ENCODE measurements around the gene ACTN2.

The ACTN2 gene

DNA sequence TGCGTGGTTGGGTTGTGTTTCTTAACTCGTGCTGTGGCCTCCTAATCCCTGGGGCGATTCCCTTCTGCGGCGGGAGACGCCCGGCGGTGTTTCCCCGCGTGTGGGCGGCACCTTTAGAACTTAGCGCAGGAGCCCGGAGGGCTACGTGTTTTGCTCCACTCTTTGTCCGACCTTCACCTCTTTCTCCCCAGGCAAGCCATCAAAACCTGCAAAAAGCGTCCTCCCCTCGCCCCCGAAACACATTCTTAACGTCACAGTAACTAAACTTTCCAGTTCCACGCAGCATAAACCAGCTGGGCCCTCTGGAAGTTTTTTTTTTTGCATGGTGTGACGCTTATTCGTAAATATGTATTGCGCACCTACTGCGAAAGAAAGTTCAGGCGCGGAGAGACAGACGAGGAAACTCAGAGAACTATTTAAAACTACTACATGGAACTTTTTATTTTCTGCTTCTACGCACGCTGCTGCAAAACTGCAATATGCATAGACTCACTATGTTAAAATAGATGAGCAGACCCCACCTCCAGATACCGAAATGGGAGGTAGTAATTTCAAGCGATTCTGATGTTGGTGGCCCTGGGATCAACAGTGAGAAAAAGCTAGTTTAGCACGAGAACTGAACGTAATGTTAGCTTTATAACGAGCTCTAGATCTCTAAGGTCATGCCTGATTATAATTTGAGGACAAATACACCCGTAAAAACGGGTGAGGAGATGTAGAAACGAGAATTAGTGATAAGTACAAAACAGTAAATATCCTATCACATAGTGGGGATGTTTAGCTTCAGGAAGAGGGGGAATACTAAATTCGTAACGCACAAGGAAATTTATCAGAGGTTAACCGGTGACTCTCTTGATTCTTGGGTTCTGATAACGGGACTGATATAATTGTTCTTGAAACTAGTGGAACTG is 109.7 kb downstream of the ACTN2 start:
- H2BK120ac ChIP-seq (ENCODE audit: low read depth, low read length): no peak overlapping the region
- peak overlapping the region; percentile 90 to 92 for H3K4me3 ChIP-seq (ENCODE audit: low read length in 2 of 2)
- H3K4ac ChIP-seq (ENCODE audit: low read length): peak overlapping the region; percentile 28
- peak overlapping the region; percentile 94 for H3K4me2 ChIP-seq (ENCODE audit: insufficient read depth, low read length, poor library complexity, severe bottlenecking)
- peak overlapping the region; percentile 98 for H3K9ac ChIP-seq (ENCODE audit: low read depth, low read length, poor library complexity)
- no peak overlapping the region for H3K27ac ChIP-seq (replicated peaks; ENCODE audit: low read length)
- no peak overlapping the region for H2BK15ac ChIP-seq (ENCODE audit: low read length)
- no peaks in the 10 kb centered on the region for H3K79me1 ChIP-seq (ENCODE audit: low read depth, low read length)
- no peak overlapping the region for H2AK5ac ChIP-seq (ENCODE audit: low read depth, low read length)
- peaks cover 0 to 4% (median 0%) of the 10 kb centered on the region in 3 experiments for H3K27me3 ChIP-seq (ENCODE audit: control insufficient read depth in 3 of 3, insufficient read depth in 3 of 3, low read depth in 1 of 3, low read length in 3 of 3)
- H4K91ac ChIP-seq (ENCODE audit: low read depth, low read length, poor library complexity): no peak overlapping the region
- peak overlapping the region; percentile 95 for H3K14ac ChIP-seq (ENCODE audit: low read length)
- WGBS, 2 donors (ENCODE audit: extremely low coverage in 2 of 2, insufficient read length in 2 of 2, insufficient replicate concordance in 1 of 2): no CpG with 5 or more reads among the region's 41 CpGs
- no peak for DNase-seq (ENCODE audit: low spot score)
- peak overlapping the region; percentile 95 for H3K18ac ChIP-seq (ENCODE audit: low read length)
- H3K4me1 ChIP-seq (ENCODE audit: control insufficient read depth in 2 of 2, insufficient read depth in 1 of 2, low read depth in 1 of 2, low read length in 2 of 2): no peaks in the 10 kb centered on the region
- peak overlapping the region; percentile 98 for H4K8ac ChIP-seq (ENCODE audit: low read depth, low read length)
- peak overlapping the region; percentile 95 for H2BK5ac ChIP-seq (ENCODE audit: low read length)
- peak overlapping the region; percentile 95 for H2AFZ ChIP-seq (ENCODE audit: low read length)
- no peaks in the 10 kb centered on the region for H3K9me3 ChIP-seq (replicated peaks in 1 of 2; ENCODE audit: control insufficient read depth in 2 of 2, insufficient read depth in 1 of 2, low read depth in 1 of 2, low read length in 2 of 2)
- H3K36me3 ChIP-seq (replicated peaks in 1 of 2; ENCODE audit: control insufficient read depth in 2 of 2, insufficient read depth in 2 of 2, low read length in 2 of 2): peaks cover 0 to 5% of the 10 kb centered on the region in 2 donors
- no peak overlapping the region for H2BK12ac ChIP-seq (ENCODE audit: low read length)
- H3K23ac ChIP-seq (ENCODE audit: low read depth, low read length, poor library complexity): peak overlapping the region; percentile 78

DNA sequence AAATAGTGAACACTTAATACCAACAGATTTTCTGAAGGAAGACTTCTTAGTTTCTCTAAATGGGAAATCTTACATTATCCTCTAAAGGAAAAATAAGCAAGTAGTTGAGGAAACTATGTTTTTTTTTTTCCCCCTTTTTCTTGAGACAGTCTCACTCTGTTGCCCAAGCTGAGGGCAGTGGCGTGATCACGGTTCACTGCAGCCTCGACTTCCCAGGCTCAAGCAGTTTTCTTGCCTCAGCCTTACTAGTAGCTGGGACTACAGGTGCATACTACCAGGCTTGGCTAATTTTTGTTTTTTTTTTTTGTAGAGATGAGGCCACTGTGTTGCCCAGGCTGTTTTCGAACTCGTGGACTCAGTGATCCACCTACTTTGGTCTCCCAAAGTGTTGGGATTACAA is 112.7 kb downstream of the ACTN2 start:
- Histone ChIP-seq H3K27me3 (ENCODE audit: control insufficient read depth in 3 of 3, insufficient read depth in 3 of 3, low read depth in 1 of 3, low read length in 3 of 3) (no peaks in the 10 kb centered on the region), H2BK15ac (ENCODE audit: low read length) (no peak overlapping the region), H2BK120ac (ENCODE audit: low read depth, low read length) (no peak overlapping the region), H4K8ac (ENCODE audit: low read depth, low read length) (no peak overlapping the region), H2BK12ac (ENCODE audit: low read length) (no peak overlapping the region), H2AFZ (ENCODE audit: low read length) (no peak overlapping the region), H3K36me3 (replicated peaks in 1 of 2; ENCODE audit: control insufficient read depth in 2 of 2, insufficient read depth in 2 of 2, low read length in 2 of 2) (peaks cover 0 to 16% of the 10 kb centered on the region in 2 donors), H3K9me3 (replicated peaks in 1 of 2; ENCODE audit: control insufficient read depth in 2 of 2, insufficient read depth in 1 of 2, low read depth in 1 of 2, low read length in 2 of 2) (no peaks in the 10 kb centered on the region), H2AK5ac (ENCODE audit: low read depth, low read length) (no peak overlapping the region), H3K79me1 (ENCODE audit: low read depth, low read length) (no peaks in the 10 kb centered on the region), H3K18ac (ENCODE audit: low read length) (no peak overlapping the region), H3K4me3 (ENCODE audit: low read length in 2 of 2) (no peak overlapping the region), H3K23ac (ENCODE audit: low read depth, low read length, poor library complexity) (no peak overlapping the region), H3K4me2 (ENCODE audit: insufficient read depth, low read length, poor library complexity, severe bottlenecking) (no peak overlapping the region), H3K4ac (ENCODE audit: low read length) (no peak overlapping the region), H3K9ac (ENCODE audit: low read depth, low read length, poor library complexity) (no peak overlapping the region), H3K27ac (replicated peaks; ENCODE audit: low read length) (no peak overlapping the region), H3K14ac (ENCODE audit: low read length) (no peak overlapping the region), H4K91ac (ENCODE audit: low read depth, low read length, poor library complexity) (no peak overlapping the region), H2BK5ac (ENCODE audit: low read length) (no peak overlapping the region), H3K4me1 (ENCODE audit: control insufficient read depth in 2 of 2, insufficient read depth in 1 of 2, low read depth in 1 of 2, low read length in 2 of 2) (no peaks in the 10 kb centered on the region)
- WGBS, 2 donors (ENCODE audit: extremely low coverage in 2 of 2, insufficient read length in 2 of 2, insufficient replicate concordance in 1 of 2): no CpG with 5 or more reads among the region's 5 CpGs
- DNase-seq (ENCODE audit: low spot score): no peak

DNA sequence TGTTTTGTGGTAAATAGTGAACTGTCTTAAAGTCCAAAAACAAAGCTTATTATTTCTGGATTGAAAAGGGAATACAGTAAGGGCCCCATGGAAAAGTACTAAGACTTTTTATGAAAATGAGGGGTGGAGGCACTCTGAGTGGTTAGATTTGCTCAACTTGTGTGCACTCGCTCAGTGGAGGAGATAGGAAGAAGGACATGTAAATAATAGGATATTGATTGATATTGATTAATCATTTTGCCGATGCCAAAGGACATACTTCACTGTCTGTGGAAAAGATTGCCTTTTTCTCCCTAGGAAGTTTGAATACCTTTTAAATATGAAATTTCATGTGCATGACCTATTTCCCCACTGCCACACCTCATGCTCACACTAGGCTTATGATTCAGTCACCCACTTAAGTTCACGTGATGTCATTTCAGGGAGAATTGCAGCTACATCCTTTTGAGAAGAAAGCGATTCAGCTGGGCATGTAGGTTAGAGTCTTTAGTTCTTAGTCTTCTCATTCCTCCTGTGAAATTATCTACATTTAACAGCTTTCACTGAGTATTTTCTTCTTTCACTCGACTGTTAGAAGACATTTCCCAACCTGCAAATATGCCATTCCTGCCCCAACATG is 113.8 kb downstream of the ACTN2 start:
- no CpG with 5 or more reads among the region's 5 CpGs for WGBS, 2 donors (ENCODE audit: extremely low coverage in 2 of 2, insufficient read length in 2 of 2, insufficient replicate concordance in 1 of 2)
- H3K4me3 ChIP-seq (ENCODE audit: low read length in 2 of 2): no peak overlapping the region
- H4K91ac ChIP-seq (ENCODE audit: low read depth, low read length, poor library complexity): no peak overlapping the region
- H2AK5ac ChIP-seq (ENCODE audit: low read depth, low read length): no peak overlapping the region
- H3K18ac ChIP-seq (ENCODE audit: low read length): no peak overlapping the region
- H3K27me3 ChIP-seq (ENCODE audit: control insufficient read depth in 3 of 3, insufficient read depth in 3 of 3, low read depth in 1 of 3, low read length in 3 of 3): no peaks in the 10 kb centered on the region
- H4K8ac ChIP-seq (ENCODE audit: low read depth, low read length): no peak overlapping the region
- no peaks in the 10 kb centered on the region for H3K9me3 ChIP-seq (replicated peaks in 1 of 2; ENCODE audit: control insufficient read depth in 2 of 2, insufficient read depth in 1 of 2, low read depth in 1 of 2, low read length in 2 of 2)
- DNase-seq (ENCODE audit: low spot score): no peak
- H3K14ac ChIP-seq (ENCODE audit: low read length): no peak overlapping the region
- H3K4ac ChIP-seq (ENCODE audit: low read length): no peak overlapping the region
- H2AFZ ChIP-seq (ENCODE audit: low read length): no peak overlapping the region
- H2BK5ac ChIP-seq (ENCODE audit: low read length): no peak overlapping the region
- H3K27ac ChIP-seq (replicated peaks; ENCODE audit: low read length): no peak overlapping the region
- no peak overlapping the region for H3K23ac ChIP-seq (ENCODE audit: low read depth, low read length, poor library complexity)
- no peak overlapping the region for H2BK15ac ChIP-seq (ENCODE audit: low read length)
- H3K4me1 ChIP-seq (ENCODE audit: control insufficient read depth in 2 of 2, insufficient read depth in 1 of 2, low read depth in 1 of 2, low read length in 2 of 2): no peaks in the 10 kb centered on the region
- H2BK120ac ChIP-seq (ENCODE audit: low read depth, low read length): no peak overlapping the region
- H3K4me2 ChIP-seq (ENCODE audit: insufficient read depth, low read length, poor library complexity, severe bottlenecking): no peak overlapping the region
- no peaks in the 10 kb centered on the region for H3K79me1 ChIP-seq (ENCODE audit: low read depth, low read length)
- H3K9ac ChIP-seq (ENCODE audit: low read depth, low read length, poor library complexity): no peak overlapping the region
- H2BK12ac ChIP-seq (ENCODE audit: low read length): no peak overlapping the region
- H3K36me3 ChIP-seq (replicated peaks in 1 of 2; ENCODE audit: control insufficient read depth in 2 of 2, insufficient read depth in 2 of 2, low read length in 2 of 2): peaks cover 0 to 26% of the 10 kb centered on the region in 2 donors

DNA sequence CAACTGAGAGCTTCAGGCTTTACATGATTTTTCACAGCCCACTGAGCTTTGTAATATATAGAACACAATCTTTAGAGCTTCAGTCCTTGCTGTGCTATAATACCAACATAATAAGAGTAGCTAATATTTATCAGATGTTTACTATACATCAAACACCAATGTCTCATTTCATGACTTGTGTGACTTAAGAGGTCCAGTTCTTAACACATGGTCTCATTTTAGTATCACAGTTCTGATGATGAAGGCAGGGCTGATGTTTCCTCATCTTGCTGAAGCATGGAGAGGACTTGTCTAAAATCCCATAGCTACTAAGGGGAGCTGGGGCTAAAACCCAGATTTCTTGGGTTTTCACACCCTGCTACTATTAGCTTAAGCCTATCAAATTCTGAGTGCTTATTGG is 114.3 kb downstream of the ACTN2 start:
- Histone ChIP-seq H4K8ac (ENCODE audit: low read depth, low read length) (no peak overlapping the region), H2AFZ (ENCODE audit: low read length) (no peak overlapping the region), H3K23ac (ENCODE audit: low read depth, low read length, poor library complexity) (no peak overlapping the region), H3K4me2 (ENCODE audit: insufficient read depth, low read length, poor library complexity, severe bottlenecking) (no peak overlapping the region), H2BK5ac (ENCODE audit: low read length) (no peak overlapping the region), H3K27ac (replicated peaks; ENCODE audit: low read length) (no peak overlapping the region), H3K4me1 (ENCODE audit: control insufficient read depth in 2 of 2, insufficient read depth in 1 of 2, low read depth in 1 of 2, low read length in 2 of 2) (no peaks in the 10 kb centered on the region), H3K36me3 (replicated peaks in 1 of 2; ENCODE audit: control insufficient read depth in 2 of 2, insufficient read depth in 2 of 2, low read length in 2 of 2) (peaks cover 0 to 31% of the 10 kb centered on the region in 2 donors), H3K4ac (ENCODE audit: low read length) (no peak overlapping the region), H3K9me3 (replicated peaks in 1 of 2; ENCODE audit: control insufficient read depth in 2 of 2, insufficient read depth in 1 of 2, low read depth in 1 of 2, low read length in 2 of 2) (no peaks in the 10 kb centered on the region), H3K27me3 (ENCODE audit: control insufficient read depth in 3 of 3, insufficient read depth in 3 of 3, low read depth in 1 of 3, low read length in 3 of 3) (no peaks in the 10 kb centered on the region), H3K14ac (ENCODE audit: low read length) (no peak overlapping the region), H2BK120ac (ENCODE audit: low read depth, low read length) (no peak overlapping the region), H2AK5ac (ENCODE audit: low read depth, low read length) (no peak overlapping the region), H3K9ac (ENCODE audit: low read depth, low read length, poor library complexity) (no peak overlapping the region), H3K4me3 (ENCODE audit: low read length in 2 of 2) (no peak overlapping the region), H2BK15ac (ENCODE audit: low read length) (no peak overlapping the region), H3K79me1 (ENCODE audit: low read depth, low read length) (no peaks in the 10 kb centered on the region), H4K91ac (ENCODE audit: low read depth, low read length, poor library complexity) (no peak overlapping the region), H3K18ac (ENCODE audit: low read length) (no peak overlapping the region), H2BK12ac (ENCODE audit: low read length) (no peak overlapping the region)
- DNase-seq (ENCODE audit: low spot score): no peak
